Activated T-helper 1 cell treated with Interleukin-2 at 50 U/mL for 16 hours (primary cell): ENCODE measurements around the gene ZBTB8B.

ENCODE experiments used
- DNase-seq: peaks from one replicate; pipeline ENCODE4 v3.0.0-alpha.2; 2020; ENCODE audit warnings: low read depth

Gene ZBTB8B

DNA sequence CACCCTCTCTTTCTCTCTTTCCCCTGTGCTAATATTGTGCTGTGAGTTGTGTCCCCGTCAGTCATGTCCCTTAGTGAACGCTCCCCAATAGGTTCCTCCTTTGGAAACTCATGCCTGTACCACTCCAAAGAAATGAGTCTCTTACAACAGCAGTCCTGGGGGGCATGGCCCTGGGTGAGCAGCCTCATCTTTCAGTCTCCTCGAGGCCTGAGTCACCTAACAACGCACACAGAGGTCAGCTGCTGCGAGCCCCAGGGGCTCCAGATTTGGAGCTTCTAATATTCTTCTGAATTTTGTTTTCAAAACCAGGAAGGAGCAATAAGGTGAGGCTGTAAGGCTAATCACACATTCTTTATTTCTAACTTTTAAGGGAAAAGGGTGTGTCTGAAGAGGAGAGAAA, 43.9 kb downstream of the ZBTB8B start:
- DNase-seq, result no peak

- DNase-seq, result no peak
Measured at GRCh38 chr1:32509939-32510338, 45.1 kb downstream of the ZBTB8B start.
